RWPE1 (cell line): ENCODE measurements around the gene RGS3.

Source experiments
- CTCF ChIA-PET: fragments of 350-600 bp; sonication (Branson Sonifier 250); formaldehyde crosslinking; extraction: SDS; loops from one replicate; lab custom pipeline; 2021; lab: Yijun Ruan, JAX
- POLR2A ChIA-PET: fragments of 400-600 bp; formaldehyde crosslinking; extraction: SDS; loops from one replicate; lab custom pipeline; 2020; ENCODE audit warnings: antibody characterized with exemption; ENCODE audit not compliant: low non-redundant PET; lab: Yijun Ruan, JAX
- DNase-seq: peaks from one replicate; pipeline ENCODE4 v3.0.0; 2012; ENCODE audit warnings: low spot score
- H3K27ac ChIP-seq: fragments of 450-650 bp; 2 replicates; pipeline ENCODE4 v1.5.1; 2017
- TF ChIP-seq, protein P1 (sequence below): fragments of 450-650 bp; conservative IDR thresholded peaks from 2 replicates; pipeline ENCODE4 v1.5.1; 2017; ENCODE audit warnings: low read depth, mild to moderate bottlenecking

RGS3 gene

DNA sequence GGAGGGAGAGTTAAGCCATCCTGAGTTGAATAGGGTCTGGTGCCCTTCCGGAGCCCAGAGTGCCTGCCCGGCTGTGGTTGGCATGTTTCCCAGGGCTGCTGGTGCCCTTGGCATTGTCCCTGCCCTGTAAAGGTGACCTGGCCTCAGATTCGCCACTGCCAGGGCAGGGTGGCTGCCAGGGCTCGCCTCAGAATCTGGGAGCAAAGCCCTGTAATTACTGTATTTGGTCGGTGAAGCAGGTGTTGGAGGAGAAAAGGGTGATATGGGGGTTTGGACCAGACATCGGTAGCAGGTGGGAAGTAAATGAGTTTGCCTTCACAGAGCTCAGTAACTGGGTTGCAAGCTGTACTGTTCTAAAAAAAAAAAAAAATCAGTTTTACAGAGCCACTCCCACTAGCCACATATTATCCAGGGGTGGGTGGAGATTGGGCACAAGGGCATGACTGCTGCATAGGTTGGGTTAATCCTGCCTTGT, 47.6 kb downstream of the RGS3 start:
- no peak for DNase-seq
- ChIA-PET POLR2A (no interaction called here), CTCF (interaction anchor here (0.6 kb wide), 1 partner anchor 76 kb away, joined by 4 read pairs; no protein-coding TSS in a partner anchor)
- TF ChIP-seq, protein P1, sequence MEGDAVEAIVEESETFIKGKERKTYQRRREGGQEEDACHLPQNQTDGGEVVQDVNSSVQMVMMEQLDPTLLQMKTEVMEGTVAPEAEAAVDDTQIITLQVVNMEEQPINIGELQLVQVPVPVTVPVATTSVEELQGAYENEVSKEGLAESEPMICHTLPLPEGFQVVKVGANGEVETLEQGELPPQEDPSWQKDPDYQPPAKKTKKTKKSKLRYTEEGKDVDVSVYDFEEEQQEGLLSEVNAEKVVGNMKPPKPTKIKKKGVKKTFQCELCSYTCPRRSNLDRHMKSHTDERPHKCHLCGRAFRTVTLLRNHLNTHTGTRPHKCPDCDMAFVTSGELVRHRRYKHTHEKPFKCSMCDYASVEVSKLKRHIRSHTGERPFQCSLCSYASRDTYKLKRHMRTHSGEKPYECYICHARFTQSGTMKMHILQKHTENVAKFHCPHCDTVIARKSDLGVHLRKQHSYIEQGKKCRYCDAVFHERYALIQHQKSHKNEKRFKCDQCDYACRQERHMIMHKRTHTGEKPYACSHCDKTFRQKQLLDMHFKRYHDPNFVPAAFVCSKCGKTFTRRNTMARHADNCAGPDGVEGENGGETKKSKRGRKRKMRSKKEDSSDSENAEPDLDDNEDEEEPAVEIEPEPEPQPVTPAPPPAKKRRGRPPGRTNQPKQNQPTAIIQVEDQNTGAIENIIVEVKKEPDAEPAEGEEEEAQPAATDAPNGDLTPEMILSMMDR = no peak
- H3K27ac ChIP-seq = no peak overlapping the region

DNA sequence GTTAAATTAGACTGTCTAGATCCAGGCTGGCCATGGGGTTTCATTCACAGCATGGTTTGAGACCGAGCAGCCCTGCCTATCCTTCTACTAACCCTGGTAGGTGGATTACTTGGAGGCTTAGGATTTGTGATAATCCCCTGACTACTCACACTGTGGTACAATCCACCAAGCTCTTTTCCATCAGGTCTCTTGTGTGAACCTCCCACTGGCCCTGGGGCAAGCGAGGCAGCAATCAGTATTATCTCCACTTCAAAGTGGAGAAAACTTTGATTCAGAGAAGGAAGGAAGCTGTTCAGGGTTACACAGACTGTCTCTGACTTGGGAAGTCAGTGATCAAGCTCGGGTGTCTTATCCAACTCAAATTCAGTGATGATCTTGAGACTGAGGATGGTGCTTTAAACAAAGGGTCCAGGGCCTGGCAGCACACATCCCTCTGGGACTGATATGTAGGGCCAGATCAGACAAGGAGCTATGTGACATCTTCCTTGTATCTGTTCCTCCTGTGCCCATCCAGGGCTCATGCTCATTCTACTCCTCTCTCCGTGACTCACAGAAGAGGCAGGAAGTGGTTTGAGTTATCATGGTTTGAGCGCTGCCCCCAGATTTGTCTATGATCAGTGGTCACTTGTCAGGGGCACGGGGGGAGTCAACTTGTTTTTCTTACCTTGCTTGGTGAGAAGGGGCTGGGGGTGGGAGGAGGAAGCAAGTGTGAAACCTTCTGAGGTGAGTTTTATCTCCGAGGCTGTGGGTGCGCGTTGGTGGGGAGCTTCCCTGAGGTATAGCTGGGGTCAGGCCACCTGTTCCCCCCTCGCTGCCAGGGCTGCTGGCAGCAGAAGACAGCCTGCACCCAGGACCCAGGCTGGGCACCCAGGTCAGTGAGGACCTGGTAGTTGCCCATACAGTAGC, 48.6 kb downstream of the RGS3 start:
- TF ChIP-seq, protein P1 = no peak
- ChIA-PET CTCF (no interaction called here), POLR2A (no interaction called here)
- DNase-seq = no peak
- H3K27ac ChIP-seq = no peak overlapping the region

DNA sequence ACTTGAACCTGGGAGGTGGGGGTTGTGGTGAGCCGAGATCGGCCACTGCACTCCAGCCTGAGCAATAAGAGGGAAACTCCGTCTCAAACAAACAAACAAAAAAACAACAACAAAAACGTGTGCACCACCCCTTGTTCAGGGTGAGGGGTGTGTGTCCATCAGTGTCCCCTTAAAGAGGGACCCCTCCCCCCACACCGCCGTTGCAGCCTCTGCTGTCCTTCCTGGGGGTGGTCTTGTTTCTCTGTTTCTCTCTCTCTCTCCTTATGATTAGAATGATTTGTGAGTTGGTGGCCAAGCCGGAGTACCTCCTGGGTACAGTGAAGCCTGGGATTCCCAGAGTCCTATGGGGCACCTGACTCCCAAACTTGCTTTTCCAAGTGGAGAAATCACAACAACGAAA, 49.6 kb downstream of the RGS3 start:
- CTCF ChIA-PET = no interaction called here
- no peak for DNase-seq
- POLR2A ChIA-PET = interaction anchor here (1.0 kb wide), 1 partner anchor 52 kb away, joined by 3 read pairs; no protein-coding TSS in a partner anchor
- H3K27ac ChIP-seq = no peak overlapping the region
- TF ChIP-seq, protein P1 = no peak

DNA sequence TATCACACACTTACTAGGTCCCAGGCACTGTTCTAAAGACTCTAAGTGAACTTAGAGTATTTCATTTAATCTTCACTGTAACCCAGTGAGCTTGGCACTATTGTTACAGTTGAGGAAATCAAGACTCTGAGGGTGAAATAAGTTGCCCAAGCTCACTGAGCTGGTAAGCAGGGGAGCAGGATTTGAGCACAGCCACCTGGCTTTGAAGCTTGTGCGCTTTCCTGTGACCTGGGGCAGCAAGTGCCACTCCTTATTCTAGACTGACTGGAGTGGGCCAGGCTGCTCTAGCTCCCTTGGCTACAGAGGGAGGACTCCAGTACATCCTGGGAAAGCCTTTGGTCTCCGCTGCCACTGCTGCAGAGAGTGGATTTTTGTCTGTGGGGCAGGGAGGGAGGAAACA, 50.0 kb downstream of the RGS3 start:
- ChIA-PET CTCF (interaction anchor here (0.5 kb wide), 1 partner anchor 26 kb away, joined by 3 read pairs; no protein-coding TSS in a partner anchor), POLR2A (interaction anchor here (1.0 kb wide), 1 partner anchor 52 kb away, joined by 3 read pairs; no protein-coding TSS in a partner anchor)
- H3K27ac ChIP-seq = no peak overlapping the region
- TF ChIP-seq, protein P1 = no peak
- no peak for DNase-seq

DNA sequence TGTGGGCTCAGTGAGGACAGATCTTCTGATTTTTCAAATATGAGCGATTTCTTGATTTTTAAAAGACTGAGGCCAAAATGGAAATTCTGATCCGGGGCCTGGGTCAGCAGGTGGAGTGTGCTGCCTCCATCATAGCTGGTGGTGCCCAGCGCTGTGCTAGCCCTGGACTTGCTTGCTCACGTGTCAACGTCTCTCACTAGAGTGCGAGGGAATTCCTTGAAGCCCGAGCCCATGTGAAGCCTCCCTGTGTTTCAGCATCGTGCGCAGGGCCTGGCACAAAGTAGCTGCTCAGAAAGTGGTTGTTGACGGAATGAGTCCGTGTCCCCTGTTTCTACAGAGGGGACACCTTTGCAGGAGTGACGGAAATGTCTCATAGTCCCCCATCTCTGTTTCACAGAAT, 50.5 kb downstream of the RGS3 start:
- H3K27ac ChIP-seq = no peak overlapping the region
- POLR2A ChIA-PET = interaction anchor here (1.0 kb wide), 1 partner anchor 51 kb away, joined by 3 read pairs; no protein-coding TSS in a partner anchor

DNA sequence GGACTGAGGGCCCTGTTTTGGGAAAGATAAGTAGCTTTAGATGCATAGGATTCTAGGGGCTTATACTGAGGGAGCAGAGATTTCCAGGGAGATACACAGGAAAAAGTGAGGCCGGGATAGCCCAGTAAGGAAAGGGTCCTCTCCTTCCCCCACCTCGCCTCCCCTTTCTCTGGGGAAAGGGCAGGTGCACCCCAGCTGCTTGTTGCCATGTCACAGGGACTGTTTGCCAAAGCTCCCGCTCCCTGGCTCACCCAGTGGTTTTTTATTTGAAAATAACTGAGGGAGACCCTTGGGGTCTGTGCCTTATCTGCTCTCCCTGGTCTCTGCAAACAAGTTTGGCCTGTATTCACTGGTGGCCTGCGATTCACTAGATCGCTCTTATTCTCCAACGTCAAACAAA, 51.2 kb downstream of the RGS3 start:
- TF ChIP-seq, protein P1 = no peak
- DNase-seq = no peak
- H3K27ac ChIP-seq = no peak overlapping the region
- CTCF ChIA-PET = no interaction called here
- POLR2A ChIA-PET = no interaction called here

More for the DNA sequence above, 50.5 kb downstream of the RGS3 start:
- no peak for DNase-seq
- TF ChIP-seq, protein P1 = no peak
- CTCF ChIA-PET = interaction anchor here (0.5 kb wide), 1 partner anchor 26 kb away, joined by 3 read pairs; no protein-coding TSS in a partner anchor
